Ishikawa (cell line): ENCODE data around the gene DBN1.

Experiments
- CEBPB ChIP-seq: IDR thresholded peaks from 2 replicates; pipeline ENCODE4 v1.6.1; 2012
- CREB1 ChIP-seq: IDR thresholded peaks from 2 replicates; pipeline ENCODE4 v1.6.1; 2012; ENCODE audit warnings: low read depth
- EP300 ChIP-seq: IDR thresholded peaks from 2 replicates; pipeline ENCODE4 v1.6.1; 2012; ENCODE audit warnings: borderline replicate concordance
- FOXM1 ChIP-seq: IDR thresholded peaks from 2 replicates; pipeline ENCODE4 v1.6.1; 2012; ENCODE audit warnings: low read depth, borderline replicate concordance
- RAD21 ChIP-seq: IDR thresholded peaks from 2 replicates; pipeline ENCODE4 v1.6.1; 2012; ENCODE audit warnings: low read depth
- TAF1 ChIP-seq: IDR thresholded peaks from 2 replicates; pipeline ENCODE4 v1.6.1; 2012; ENCODE audit warnings: low read depth, mild to moderate bottlenecking

- TF ChIP-seq RAD21: no peak
- TF ChIP-seq EP300: no peak
- no peak for TF ChIP-seq CREB1
- TF ChIP-seq TAF1: no peak
- TF ChIP-seq FOXM1: no peak
- TF ChIP-seq CEBPB: no peak
These were observed 34.8 kb upstream of the DBN1 start for GRCh38 chr5:177508221-177508611.
